Measurements from ENCODE around the gene MPDU1. TPM values are rescaled to one million over a fixed set of nuclear protein-coding genes. Genes with fewer than 3 reads are reported as not detected.

MPDU1 gene
- total and polyA plus RNA-seq, 2 of the 13 experiments (the other 11 are each of a cell fraction or from before 2014, with no cell fraction given): 112 to 167 TPM

DNA sequence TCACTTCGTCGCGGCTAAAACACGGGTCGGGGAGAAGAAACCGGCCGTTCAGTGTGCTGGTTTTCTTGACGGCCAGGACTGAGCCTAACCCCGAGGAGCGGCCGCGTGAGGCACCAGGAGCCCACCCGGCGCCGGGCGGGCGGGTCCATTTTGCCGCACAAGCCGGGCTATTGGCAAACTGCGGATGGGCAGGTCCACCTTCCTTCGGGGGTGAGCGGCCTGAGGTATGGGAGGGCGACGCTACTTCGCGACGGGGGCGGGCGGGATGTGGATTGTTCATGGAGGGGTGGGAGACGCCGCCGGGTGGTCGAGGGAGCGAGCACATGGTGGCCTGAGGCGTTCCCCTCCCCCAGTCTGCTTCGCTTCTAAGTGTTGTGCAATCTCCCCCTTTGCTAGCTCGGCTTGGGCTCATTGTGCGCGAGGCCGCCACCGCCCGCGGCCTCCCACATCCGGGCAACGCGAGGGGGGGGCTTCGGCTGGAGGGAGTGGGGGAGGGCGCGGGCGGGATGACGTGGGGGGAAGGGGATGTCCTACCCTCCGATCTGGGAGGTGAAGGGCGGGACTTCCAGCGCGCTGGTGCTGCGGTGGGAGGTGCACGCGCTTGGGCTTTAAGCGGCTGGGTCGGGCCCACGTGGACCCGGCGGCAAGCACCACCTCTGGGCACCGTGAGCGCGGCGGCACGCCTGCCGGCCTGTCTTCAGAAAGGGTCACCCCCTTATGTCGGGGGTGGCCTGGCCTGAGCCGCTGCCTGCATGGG, 10.2 kb upstream of the MPDU1 start (continued):
- TF ChIP-seq MEIS2 (CRISPR knock-in tag; IDR thresholded peaks at IDR 0.05): peak; percentile 66; the same call in 1 of the 2 replicates
- no peak for TF ChIP-seq ZFP62 (CRISPR knock-in tag; IDR thresholded peaks at IDR 0.05)
- peak; percentile 92; the same call in 1 of the 2 replicates for TF ChIP-seq ZC3H4 (CRISPR knock-in tag; IDR thresholded peaks at IDR 0.05; ENCODE audit: borderline replicate concordance)
- TF ChIP-seq MTA3 (CRISPR knock-in tag; IDR thresholded peaks at IDR 0.05): no peak
- peak; percentile 59 for TF ChIP-seq GABPA (IDR thresholded peaks at IDR 0.05; ENCODE audit: low read depth, low read length)
- peak; percentile 82 for TF ChIP-seq GABPA (CRISPR knock-in tag; IDR thresholded peaks at IDR 0.05; ENCODE audit: low read depth)
- peak; percentile 47 for TF ChIP-seq ISL2 (CRISPR knock-in tag; IDR thresholded peaks at IDR 0.05)
- no peak for TF ChIP-seq ZNF484 (CRISPR knock-in tag; IDR thresholded peaks at IDR 0.05; ENCODE audit: borderline replicate concordance, low read depth)
- TF ChIP-seq ZFP41 (CRISPR knock-in tag; IDR thresholded peaks at IDR 0.05; ENCODE audit: borderline replicate concordance): no peak
- TF ChIP-seq, protein P1, sequence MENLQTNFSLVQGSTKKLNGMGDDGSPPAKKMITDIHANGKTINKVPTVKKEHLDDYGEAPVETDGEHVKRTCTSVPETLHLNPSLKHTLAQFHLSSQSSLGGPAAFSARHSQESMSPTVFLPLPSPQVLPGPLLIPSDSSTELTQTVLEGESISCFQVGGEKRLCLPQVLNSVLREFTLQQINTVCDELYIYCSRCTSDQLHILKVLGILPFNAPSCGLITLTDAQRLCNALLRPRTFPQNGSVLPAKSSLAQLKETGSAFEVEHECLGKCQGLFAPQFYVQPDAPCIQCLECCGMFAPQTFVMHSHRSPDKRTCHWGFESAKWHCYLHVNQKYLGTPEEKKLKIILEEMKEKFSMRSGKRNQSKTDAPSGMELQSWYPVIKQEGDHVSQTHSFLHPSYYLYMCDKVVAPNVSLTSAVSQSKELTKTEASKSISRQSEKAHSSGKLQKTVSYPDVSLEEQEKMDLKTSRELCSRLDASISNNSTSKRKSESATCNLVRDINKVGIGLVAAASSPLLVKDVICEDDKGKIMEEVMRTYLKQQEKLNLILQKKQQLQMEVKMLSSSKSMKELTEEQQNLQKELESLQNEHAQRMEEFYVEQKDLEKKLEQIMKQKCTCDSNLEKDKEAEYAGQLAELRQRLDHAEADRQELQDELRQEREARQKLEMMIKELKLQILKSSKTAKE (CRISPR knock-in tag; IDR thresholded peaks at IDR 0.05; ENCODE audit: borderline replicate concordance): no peak; the same call in 1 of the 2 replicates
- TF ChIP-seq, protein P2, sequence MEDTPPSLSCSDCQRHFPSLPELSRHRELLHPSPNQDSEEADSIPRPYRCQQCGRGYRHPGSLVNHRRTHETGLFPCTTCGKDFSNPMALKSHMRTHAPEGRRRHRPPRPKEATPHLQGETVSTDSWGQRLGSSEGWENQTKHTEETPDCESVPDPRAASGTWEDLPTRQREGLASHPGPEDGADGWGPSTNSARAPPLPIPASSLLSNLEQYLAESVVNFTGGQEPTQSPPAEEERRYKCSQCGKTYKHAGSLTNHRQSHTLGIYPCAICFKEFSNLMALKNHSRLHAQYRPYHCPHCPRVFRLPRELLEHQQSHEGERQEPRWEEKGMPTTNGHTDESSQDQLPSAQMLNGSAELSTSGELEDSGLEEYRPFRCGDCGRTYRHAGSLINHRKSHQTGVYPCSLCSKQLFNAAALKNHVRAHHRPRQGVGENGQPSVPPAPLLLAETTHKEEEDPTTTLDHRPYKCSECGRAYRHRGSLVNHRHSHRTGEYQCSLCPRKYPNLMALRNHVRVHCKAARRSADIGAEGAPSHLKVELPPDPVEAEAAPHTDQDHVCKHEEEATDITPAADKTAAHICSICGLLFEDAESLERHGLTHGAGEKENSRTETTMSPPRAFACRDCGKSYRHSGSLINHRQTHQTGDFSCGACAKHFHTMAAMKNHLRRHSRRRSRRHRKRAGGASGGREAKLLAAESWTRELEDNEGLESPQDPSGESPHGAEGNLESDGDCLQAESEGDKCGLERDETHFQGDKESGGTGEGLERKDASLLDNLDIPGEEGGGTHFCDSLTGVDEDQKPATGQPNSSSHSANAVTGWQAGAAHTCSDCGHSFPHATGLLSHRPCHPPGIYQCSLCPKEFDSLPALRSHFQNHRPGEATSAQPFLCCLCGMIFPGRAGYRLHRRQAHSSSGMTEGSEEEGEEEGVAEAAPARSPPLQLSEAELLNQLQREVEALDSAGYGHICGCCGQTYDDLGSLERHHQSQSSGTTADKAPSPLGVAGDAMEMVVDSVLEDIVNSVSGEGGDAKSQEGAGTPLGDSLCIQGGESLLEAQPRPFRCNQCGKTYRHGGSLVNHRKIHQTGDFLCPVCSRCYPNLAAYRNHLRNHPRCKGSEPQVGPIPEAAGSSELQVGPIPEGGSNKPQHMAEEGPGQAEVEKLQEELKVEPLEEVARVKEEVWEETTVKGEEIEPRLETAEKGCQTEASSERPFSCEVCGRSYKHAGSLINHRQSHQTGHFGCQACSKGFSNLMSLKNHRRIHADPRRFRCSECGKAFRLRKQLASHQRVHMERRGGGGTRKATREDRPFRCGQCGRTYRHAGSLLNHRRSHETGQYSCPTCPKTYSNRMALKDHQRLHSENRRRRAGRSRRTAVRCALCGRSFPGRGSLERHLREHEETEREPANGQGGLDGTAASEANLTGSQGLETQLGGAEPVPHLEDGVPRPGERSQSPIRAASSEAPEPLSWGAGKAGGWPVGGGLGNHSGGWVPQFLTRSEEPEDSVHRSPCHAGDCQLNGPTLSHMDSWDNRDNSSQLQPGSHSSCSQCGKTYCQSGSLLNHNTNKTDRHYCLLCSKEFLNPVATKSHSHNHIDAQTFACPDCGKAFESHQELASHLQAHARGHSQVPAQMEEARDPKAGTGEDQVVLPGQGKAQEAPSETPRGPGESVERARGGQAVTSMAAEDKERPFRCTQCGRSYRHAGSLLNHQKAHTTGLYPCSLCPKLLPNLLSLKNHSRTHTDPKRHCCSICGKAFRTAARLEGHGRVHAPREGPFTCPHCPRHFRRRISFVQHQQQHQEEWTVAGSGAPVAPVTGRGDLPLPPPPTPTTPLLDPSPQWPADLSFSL (CRISPR knock-in tag; IDR thresholded peaks at IDR 0.05): no peak
- peak; percentile 34; the same call in 1 of the 2 replicates for TF ChIP-seq CREM (IDR thresholded peaks at IDR 0.05)
- no peak for TF ChIP-seq CREM (CRISPR knock-in tag; IDR thresholded peaks at IDR 0.05)
- TF ChIP-seq, protein P3, sequence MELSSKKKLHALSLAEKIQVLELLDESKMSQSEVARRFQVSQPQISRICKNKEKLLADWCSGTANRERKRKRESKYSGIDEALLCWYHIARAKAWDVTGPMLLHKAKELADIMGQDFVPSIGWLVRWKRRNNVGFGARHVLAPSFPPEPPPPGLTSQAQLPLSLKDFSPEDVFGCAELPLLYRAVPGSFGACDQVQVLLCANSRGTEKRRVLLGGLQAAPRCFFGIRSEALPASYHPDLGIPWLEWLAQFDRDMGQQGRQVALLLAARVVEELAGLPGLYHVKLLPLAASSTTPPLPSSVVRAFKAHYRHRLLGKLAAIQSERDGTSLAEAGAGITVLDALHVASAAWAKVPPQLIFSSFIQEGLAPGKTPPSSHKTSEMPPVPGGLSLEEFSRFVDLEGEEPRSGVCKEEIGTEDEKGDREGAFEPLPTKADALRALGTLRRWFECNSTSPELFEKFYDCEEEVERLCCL (CRISPR knock-in tag; IDR thresholded peaks at IDR 0.05; ENCODE audit: borderline replicate concordance): no peak
- TF ChIP-seq, protein P4, sequence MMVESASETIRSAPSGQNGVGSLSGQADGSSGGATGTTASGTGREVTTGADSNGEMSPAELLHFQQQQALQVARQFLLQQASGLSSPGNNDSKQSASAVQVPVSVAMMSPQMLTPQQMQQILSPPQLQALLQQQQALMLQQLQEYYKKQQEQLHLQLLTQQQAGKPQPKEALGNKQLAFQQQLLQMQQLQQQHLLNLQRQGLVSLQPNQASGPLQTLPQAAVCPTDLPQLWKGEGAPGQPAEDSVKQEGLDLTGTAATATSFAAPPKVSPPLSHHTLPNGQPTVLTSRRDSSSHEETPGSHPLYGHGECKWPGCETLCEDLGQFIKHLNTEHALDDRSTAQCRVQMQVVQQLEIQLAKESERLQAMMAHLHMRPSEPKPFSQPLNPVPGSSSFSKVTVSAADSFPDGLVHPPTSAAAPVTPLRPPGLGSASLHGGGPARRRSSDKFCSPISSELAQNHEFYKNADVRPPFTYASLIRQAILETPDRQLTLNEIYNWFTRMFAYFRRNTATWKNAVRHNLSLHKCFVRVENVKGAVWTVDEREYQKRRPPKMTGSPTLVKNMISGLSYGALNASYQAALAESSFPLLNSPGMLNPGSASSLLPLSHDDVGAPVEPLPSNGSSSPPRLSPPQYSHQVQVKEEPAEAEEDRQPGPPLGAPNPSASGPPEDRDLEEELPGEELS (CRISPR knock-in tag; IDR thresholded peaks at IDR 0.05): peak; percentile 60; the same call in 1 of the 2 replicates

All from HepG2 (cell line).